Brain microvascular endothelial cell (primary cell): Measurements from ENCODE around the gene LZTR1.

ENCODE experiments used
- DNase-seq: peaks from one replicate; pipeline ENCODE4 v3.0.0-alpha.2; 2020
- H3K27ac ChIP-seq: fragments of 250-450 bp; sonication (Bioruptor Pico); 2 replicates; pipeline ENCODE4 v1.5.1; 2020; ENCODE audit warnings: mild to moderate bottlenecking, moderate library complexity
- H3K27me3 ChIP-seq: fragments of 250-450 bp; sonication (Bioruptor Pico); replicated peaks from 2 replicates; pipeline ENCODE4 v1.5.1; 2020; ENCODE audit warnings: mild to moderate bottlenecking
- H3K36me3 ChIP-seq: fragments of 250-450 bp; sonication (Bioruptor Pico); replicated peaks from 2 replicates; pipeline ENCODE4 v1.5.1; 2020; ENCODE audit warnings: mild to moderate bottlenecking
- H3K4me3 ChIP-seq: 2 replicates; pipeline ENCODE4 v1.5.1; 2011; ENCODE audit warnings: low read depth, mild to moderate bottlenecking, control low read depth, low read length, moderate library complexity
- in situ Hi-C: cut with HindIII; loops from 2 replicates; pipeline ENCODE4 v1.10.0; 2017; ENCODE audit warnings: low sequenced_read_pairs, low pct_ligation_motif_present
- TF ChIP-seq, protein P1 (sequence below): IDR thresholded peaks from 2 replicates; pipeline ENCODE4 v1.5.1; 2011; ENCODE audit warnings: low read depth, mild to moderate bottlenecking, moderate library complexity, low read length, control low read depth, inconsistent platforms; ENCODE audit errors: missing control alignments

Gene LZTR1

DNA sequence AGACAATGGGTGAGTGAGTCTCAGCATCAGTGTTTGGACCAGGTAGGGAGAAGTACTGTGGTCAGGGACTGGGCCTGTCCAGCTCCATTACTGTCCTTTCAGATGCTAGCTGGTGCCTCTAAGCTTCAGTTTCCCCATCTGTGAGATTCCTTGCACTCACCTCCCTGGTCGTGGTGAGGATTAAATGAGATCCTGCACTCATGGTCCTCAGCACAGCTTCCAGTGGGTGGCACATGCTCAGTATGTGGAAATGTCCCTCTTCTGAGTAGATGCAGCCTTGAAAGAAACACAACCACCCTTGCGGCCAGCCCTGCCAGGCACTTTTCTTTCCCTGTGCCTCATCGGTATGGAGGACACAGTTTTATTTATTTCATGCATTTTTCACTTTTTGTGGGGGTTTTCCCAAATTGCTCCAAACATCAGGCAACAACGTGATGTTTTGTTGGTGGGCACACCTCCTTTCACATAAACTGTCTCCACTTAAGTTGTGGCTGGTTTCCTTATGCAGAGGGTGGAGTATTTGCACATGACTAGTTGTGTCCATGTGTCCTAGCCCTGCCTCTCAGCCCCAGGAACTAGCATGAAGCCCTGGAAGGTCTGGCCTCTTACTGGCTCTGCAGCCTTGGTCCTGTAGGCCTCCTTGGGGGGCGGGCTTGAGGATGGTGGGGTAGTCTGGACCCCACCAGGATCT lies 1.1 kb downstream of the LZTR1 start:
- TF ChIP-seq, protein P1, sequence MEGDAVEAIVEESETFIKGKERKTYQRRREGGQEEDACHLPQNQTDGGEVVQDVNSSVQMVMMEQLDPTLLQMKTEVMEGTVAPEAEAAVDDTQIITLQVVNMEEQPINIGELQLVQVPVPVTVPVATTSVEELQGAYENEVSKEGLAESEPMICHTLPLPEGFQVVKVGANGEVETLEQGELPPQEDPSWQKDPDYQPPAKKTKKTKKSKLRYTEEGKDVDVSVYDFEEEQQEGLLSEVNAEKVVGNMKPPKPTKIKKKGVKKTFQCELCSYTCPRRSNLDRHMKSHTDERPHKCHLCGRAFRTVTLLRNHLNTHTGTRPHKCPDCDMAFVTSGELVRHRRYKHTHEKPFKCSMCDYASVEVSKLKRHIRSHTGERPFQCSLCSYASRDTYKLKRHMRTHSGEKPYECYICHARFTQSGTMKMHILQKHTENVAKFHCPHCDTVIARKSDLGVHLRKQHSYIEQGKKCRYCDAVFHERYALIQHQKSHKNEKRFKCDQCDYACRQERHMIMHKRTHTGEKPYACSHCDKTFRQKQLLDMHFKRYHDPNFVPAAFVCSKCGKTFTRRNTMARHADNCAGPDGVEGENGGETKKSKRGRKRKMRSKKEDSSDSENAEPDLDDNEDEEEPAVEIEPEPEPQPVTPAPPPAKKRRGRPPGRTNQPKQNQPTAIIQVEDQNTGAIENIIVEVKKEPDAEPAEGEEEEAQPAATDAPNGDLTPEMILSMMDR = no peak
- Histone ChIP-seq H3K27ac (no peak overlapping the region), H3K4me3 (peak overlapping the region; percentile 92), H3K27me3 (no peaks in the 10 kb centered on the region), H3K36me3 (peaks cover 29% of the 10 kb centered on the region)
- in situ Hi-C loops = no loop called here
- no peak for DNase-seq

- DNase-seq = no peak
- in situ Hi-C loops = no loop called here
- H3K27me3 ChIP-seq = no peaks in the 10 kb centered on the region
- TF ChIP-seq, protein P1 = no peak
- no peak overlapping the region for H3K4me3 ChIP-seq
- H3K36me3 ChIP-seq = peaks cover 48% of the 10 kb centered on the region
- no peak overlapping the region for H3K27ac ChIP-seq
Measured at GRCh38 chr22:20985720-20986119, 3.6 kb downstream of the LZTR1 start.

DNA sequence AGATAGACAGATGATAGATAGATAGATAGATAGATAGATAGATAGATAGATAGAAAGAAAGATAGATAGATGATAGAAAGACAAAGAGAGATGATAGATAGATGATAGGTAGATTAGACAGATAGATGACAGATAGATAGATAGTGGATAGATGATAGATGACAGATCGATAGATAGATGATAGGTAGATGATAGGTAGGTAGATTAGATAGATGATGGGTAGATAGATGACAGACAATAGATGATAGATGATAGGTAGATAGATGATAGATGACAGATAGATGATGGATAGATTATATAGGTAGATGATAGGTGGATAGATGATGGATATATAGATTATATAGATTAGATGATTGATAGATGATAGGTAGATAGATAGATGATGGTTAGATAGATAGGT lies 4.3 kb downstream of the LZTR1 start:
- Histone ChIP-seq H3K27ac (no peak overlapping the region), H3K36me3 (peaks cover 53% of the 10 kb centered on the region), H3K27me3 (no peaks in the 10 kb centered on the region), H3K4me3 (no peak overlapping the region)
- TF ChIP-seq, protein P1 = no peak
- no peak for DNase-seq
- in situ Hi-C loops = no loop called here

DNA sequence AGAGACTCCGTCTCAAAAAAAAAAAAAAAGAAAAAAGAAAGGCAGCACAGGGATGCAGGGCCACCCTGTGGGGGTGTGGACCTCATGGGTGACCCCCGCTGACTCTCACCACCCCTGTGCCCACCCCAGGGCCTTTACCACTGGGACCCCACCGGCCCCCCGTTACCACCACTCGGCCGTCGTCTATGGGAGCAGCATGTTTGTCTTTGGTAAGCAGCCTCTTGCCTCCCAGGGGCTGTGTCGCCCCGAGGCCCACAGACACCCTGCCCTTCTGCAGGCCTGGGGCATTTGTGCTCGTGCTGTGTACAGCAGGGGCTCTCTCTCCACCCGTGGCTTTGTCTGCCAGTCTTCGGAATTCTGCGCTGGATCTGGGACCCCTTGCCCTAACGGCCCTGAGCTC lies 5.3 kb downstream of the LZTR1 start:
- H3K4me3 ChIP-seq = no peak overlapping the region
- peaks cover 63% of the 10 kb centered on the region for H3K36me3 ChIP-seq
- no peak overlapping the region for H3K27ac ChIP-seq
- in situ Hi-C loops = no loop called here
- H3K27me3 ChIP-seq = no peaks in the 10 kb centered on the region
- TF ChIP-seq, protein P1 = no peak
- no peak for DNase-seq

DNA sequence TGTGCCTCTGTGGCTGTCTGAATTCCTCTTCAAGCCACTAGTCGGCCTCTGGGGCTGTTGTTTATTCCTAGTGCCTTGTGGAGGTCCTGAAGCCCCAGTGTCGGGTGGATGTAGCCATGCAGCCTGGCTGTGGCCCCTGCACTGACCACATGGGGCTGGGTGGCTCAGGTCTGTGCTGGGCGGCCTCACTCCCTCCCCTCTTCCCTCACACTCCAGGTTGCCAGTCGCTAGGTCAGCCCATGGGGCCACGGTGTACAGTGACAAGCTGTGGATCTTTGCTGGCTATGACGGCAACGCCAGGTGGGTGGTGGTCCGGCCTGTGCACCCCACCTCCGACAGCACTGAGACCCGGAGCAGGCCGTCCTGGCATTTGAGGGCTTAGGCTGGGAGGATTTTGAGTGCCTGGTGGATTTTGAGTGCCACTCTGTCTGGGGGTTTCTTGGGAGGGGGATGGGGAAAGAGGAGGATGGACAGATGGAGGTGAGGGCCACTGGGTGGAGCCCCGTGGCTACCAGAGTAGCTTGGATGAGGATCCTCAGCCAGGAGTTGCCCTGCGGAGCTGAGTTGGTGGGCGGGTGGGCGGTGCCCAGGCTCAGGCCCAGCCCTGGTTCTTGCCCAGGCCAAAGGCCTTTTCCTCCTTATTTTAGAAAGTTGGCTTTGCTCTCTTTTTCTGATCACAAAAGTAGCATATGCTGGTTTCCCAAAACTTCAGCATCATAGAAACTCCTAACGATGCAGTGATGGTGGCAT lies 6.7 kb downstream of the LZTR1 start:
- H3K36me3 ChIP-seq = peaks cover 72% of the 10 kb centered on the region
- no peak overlapping the region for H3K27ac ChIP-seq

More for the DNA sequence above, 6.7 kb downstream of the LZTR1 start:
- no peaks in the 10 kb centered on the region for H3K27me3 ChIP-seq
- no peak overlapping the region for H3K4me3 ChIP-seq
- TF ChIP-seq, protein P1 = no peak
- no peak for DNase-seq
- in situ Hi-C loops = no loop called here
